NCI-H1105 treated with DMSO at 0.1 percent for 48 hours (cell line): ENCODE results near the gene THADA.
"Not testable (repeated sequence)": the region's sequence is repeated elsewhere in the genome, so short reads cannot be mapped to it uniquely, and the experiment has no call there.

Experiments used
- DNase-seq: peaks from one replicate; lab custom pipeline; 2025; lab: John Stamatoyannopoulos, UW

THADA gene

GRCh38 chr2:43300781-43301583 lies 294.9 kb downstream of the THADA start:
- DNase-seq = no peak

- DNase-seq = no peak
Observed at GRCh38 chr2:43300222-43300621, 295.6 kb downstream of the THADA start.

- no peak for DNase-seq
Observed at GRCh38 chr2:43298500-43298899, 297.3 kb downstream of the THADA start.

- DNase-seq = not testable (repeated sequence)
Observed at GRCh38 chr2:43297740-43298139, 298.1 kb downstream of the THADA start.

- DNase-seq = no peak
Observed at GRCh38 chr2:43294973-43295603, 300.8 kb downstream of the THADA start.

GRCh38 chr2:43293744-43294695 lies 301.8 kb downstream of the THADA start:
- no peak for DNase-seq

- no peak for DNase-seq
Observed at GRCh38 chr2:43292851-43293743, 302.7 kb downstream of the THADA start.

GRCh38 chr2:43292297-43292696 lies 303.5 kb downstream of the THADA start:
- no peak for DNase-seq

GRCh38 chr2:43289331-43289730 lies 306.5 kb downstream of the THADA start:
- no peak for DNase-seq

GRCh38 chr2:43288417-43289305 lies 307.2 kb downstream of the THADA start:
- no peak for DNase-seq

GRCh38 chr2:43285987-43286386 lies 309.9 kb downstream of the THADA start:
- no peak for DNase-seq

- no peak for DNase-seq
Observed at GRCh38 chr2:43284967-43285366, 310.9 kb downstream of the THADA start.

- DNase-seq = not testable (repeated sequence)
Observed at GRCh38 chr2:43284347-43284746, 311.5 kb downstream of the THADA start.

- DNase-seq = no peak
Observed at GRCh38 chr2:43280994-43281393, 314.8 kb downstream of the THADA start.

GRCh38 chr2:43279317-43279840 lies 316.5 kb downstream of the THADA start:
- no peak for DNase-seq

GRCh38 chr2:43278564-43279220 lies 317.1 kb downstream of the THADA start:
- no peak for DNase-seq

GRCh38 chr2:43276962-43277391 lies 318.9 kb downstream of the THADA start:
- peak; percentile 23 for DNase-seq

- DNase-seq = no peak
Observed at GRCh38 chr2:43276266-43276941, 319.4 kb downstream of the THADA start.

GRCh38 chr2:43274721-43275120 lies 321.1 kb downstream of the THADA start:
- no peak for DNase-seq
